HG02798 (cell line): Measurements from ENCODE around the gene GABPB2.

Experiments used
- ATAC-seq: cut with Tn5 transposase; IDR thresholded peaks from one replicate; pipeline ENCODE4 v1.9.1; 2021; ENCODE audit warnings: mild to moderate bottlenecking; ENCODE audit not compliant: unreplicated experiment, poor library complexity

Gene GABPB2

DNA sequence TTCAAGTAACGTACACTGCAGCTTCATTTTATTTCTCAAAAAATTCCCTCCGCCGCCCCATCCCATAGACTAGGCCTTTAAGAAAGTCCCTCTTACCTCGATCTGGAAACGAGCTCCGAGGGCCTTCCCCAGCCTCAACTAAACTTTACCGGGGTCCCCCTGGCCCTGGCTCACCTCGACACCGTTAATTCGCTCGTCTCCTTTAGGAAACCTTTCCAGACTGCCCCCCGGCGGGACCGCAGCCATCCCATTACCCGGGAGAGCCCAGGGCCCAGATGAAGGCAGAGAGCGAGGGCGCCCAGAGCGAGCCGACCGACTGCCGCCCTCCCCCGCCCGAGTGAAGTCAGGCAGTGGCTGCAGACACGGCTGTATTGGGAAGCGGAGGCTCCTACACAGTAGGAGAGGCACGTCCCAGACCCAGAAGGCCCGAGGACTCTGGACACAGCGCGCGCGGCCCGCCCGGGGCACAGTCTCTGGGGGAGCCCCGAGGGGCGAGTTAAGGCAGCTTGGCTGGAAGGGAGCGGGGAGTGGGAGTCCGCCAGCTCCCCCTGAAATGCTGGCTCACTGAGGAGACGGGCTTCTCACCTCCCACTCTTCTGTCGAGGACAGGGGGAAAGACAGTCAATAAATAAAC is 61.3 kb downstream of the GABPB2 start:
- no peak for ATAC-seq

DNA sequence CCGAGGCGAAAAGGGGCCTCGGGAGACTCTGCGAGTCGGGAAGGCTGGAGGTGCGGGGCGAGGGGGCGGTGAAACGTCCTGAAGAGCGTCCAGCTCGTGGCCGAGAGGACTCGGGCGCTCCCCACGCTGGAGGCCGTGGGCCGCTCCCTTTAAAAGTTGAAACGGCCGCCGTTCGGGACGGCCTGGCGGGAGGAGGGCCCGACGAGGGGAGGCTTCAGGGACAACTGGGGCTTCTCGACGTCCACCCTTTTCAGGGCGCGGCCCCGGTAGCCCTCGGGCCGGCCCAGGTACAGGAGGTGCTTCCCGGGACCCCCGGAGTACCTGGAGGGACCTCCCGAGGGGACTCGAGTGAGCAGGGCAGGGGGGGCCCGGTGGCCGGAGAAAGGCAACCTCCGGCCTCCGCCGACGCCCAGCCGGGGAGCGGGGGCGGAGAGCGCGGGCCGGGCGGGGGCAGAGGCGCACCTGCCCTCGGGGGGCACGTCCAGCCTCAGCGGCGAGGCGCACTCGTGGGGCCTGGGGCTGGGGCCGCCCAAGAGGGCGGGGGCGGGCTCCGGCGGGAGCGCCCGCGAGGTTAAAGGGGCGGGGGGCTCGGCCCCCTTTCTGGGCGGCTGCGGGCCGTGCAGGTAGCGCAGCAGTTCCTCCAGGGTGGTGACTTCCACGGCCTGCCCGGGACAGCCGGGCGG is 61.9 kb downstream of the GABPB2 start:
- no peak for ATAC-seq

DNA sequence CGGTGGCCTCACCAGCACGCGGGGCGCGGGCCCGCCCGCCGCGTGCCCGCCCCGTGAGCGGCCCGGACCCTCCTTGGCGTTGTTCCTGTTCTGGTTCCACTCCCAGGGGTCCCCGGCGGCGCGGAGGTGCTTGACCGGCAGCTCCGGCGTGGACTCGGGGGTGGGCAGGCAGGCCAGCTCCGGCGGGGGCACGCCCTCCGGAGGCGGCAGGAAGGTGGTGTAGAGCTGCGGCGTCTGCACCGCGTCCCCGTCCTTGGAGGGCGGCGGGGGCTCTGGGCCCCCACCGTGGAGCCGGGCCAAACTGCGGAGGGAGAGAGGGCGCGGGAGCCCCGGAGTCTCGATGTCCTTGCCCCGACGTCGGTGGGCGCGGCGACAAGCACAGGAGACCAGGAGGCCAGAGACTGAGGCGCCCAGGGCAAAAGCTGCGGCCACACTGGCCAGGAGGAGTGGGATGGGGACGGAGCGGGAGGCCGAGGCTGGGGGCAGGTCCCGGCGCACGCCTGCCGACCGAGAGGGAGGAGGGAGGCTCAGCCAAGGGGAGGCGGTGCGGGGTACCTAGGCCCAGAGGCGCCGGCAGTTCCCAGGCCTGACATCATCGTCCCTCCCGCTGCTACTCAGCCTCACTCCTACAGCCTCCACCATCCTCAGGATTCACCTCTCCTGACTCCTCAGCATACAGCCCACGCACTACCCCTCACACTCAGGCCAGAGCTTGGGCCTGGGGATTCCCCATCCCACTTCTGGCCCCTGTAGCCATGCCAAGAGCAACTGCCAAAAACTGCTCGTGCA is 62.7 kb downstream of the GABPB2 start:
- ATAC-seq, result no peak

DNA sequence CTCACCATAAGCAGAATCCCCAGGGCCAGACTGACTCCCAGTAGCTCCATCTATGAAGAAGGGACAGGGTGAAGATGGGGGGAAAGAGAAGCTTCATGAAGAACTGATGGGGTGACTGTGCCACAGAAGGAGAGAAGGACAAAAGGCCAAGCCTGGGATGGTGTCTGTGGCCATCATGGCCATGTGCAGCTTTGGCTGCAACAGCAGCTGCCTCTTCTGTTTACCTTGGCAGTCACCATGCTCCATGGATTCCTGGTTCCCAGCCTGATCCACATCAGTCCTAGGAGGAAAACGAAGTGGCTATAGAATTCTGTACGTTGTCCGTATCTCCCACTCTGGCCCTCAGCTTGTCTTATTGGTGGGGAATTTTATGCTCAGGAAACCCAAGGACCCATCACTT is 63.8 kb downstream of the GABPB2 start:
- ATAC-seq, result no peak

DNA sequence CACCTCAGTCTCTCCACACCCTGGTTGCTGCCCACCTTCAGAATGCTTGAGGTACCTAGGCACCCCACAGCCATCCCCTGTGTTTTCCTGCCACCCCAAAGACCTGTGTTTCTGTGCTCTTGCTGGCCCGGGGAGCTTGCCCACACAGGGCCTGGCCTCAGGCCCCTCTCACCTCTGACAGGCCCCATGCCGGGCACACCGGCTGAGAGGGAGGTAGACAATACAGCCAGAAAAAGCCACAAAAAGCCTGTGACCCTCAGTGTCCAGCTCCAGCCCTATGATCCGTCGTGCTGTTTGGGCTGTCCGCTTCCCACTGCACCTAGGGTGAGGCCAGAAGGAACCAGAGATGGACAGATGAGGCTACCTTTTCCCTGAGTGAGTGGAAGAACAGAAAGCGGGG is 64.4 kb downstream of the GABPB2 start:
- no peak for ATAC-seq

DNA sequence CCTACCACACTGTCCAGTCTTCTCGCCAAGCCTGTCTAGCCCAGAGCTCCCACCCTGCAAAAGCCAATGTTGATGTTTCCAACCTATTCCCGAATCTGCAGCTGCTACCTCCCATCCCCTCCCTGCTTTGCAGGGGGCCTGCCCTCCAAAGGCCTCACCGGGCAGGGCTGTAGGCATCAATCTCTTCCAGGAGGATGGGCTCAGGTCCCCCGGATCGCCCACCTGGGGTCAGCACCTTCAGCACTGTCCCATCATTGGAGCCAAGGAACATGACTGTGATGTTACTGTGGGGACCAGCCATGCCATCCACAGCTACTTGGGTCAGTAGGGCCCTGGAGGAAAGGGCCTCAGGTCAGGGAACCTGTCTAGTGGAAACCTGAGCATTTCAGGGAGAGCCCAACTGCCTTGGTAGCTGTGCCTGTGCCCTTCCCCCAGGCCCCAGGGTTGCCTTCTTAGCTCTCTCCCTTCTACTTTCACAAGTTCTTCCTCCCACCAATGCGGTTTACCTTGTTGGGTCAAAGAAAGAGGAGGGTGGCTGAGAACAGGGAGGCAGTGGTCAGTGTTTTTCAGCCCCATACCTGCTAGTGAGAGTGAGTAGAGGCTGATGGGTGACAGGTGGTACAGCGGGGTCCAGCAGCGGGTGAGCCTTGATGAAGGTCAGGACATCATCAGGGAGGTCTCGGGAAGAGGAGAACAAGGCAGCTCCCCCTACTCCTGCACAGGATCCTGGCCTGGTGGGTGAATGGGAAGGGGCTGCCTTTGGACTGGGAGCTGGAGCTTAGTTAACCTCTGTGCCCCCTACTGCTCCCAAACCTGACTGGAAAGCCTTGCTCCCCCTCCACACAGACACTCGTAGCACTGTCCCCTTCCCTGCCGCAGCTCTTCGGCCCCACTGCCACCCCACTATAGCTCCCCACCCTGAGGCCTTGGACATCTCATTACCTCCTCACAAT is 65.1 kb downstream of the GABPB2 start:
- ATAC-seq, result no peak

DNA sequence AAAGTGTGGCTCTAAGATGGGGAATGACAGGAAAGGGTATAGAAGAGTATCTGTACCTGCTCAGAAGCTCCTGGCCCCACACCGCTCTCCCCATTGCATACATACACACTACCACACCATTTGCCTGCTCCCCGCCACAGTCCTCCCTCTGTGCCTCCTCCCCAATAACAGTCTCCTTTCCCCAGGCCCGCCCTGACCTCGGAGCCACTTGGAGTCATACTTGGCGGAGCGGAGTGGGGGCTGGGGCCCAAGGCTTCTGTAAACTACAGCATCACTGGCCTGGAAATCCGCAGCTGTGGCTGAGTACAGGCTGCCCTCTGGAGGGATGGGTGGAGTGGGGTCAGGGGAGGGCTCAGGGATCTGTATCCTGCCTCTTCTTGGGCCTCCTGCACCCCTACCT is 67.2 kb downstream of the GABPB2 start:
- no peak for ATAC-seq

DNA sequence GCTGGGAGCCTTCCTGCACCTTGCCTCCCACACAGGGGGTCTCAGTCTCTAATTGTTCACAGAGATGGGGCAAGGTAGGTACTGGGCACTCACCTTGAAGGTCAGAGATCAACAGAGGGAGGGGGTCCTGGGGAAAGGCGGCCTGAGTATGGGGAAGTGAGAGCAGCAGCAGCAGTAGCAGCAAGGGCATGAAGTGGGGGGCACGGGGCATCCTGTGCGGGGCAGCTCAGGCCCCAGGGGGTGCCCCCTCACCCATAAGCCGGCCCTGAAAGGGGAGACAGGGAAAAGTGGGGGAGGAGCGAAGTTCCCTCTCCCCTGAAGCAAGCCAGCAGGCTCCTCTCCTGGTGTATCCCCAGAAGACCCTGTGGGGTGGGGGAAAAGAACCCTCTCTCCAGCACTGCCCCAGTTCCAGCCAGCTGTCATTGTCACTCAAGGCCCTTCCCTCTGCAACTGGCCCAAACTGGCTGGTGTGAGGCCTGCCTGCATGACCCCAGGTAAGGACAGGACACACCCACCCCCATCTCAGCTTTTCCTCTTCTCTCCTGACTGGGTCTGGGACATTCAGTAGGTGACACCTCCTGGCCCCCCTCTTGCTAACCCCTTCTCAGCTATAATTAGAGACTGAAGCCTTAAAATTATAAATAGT is 72.0 kb downstream of the GABPB2 start:
- no peak for ATAC-seq

DNA sequence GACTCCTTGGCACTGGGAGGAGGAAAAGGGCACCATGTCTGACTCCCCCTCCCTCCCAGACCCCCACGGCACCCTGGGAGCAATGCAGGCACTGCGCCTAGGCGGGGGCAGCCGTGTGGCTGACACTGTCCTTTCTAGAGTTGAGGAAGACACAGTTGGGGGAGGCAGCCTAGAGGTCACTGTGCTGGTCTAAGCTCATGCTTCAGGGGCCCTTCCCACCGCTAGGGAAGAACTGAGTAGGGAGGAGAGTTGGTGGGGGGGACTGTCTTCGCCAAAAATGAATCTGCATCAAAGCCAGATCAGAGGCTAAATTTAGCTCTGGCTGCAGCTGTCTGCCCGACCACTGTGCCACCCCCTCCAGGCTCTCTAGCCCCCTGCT is 72.5 kb downstream of the GABPB2 start:
- ATAC-seq, result no peak

DNA sequence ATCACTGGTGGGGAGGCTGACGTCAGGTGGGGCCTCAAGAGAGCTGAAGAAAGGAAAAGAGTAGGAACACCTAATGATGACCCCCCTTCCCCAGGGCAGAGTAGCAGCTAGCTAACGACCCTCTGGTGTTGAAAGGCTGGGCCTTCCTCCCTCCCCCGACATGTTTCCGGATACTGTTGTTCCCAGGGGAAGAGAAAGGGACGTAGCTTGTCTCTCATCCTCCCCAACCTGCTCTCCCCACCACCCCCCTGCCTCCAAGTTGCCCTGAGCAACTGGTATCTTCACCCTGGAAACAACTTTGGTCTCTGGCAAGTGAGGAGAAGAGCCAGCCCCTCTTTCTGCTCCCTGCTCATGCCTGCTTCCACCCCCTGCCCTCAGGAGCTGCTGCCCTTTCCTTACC is 73.4 kb downstream of the GABPB2 start:
- no peak for ATAC-seq

DNA sequence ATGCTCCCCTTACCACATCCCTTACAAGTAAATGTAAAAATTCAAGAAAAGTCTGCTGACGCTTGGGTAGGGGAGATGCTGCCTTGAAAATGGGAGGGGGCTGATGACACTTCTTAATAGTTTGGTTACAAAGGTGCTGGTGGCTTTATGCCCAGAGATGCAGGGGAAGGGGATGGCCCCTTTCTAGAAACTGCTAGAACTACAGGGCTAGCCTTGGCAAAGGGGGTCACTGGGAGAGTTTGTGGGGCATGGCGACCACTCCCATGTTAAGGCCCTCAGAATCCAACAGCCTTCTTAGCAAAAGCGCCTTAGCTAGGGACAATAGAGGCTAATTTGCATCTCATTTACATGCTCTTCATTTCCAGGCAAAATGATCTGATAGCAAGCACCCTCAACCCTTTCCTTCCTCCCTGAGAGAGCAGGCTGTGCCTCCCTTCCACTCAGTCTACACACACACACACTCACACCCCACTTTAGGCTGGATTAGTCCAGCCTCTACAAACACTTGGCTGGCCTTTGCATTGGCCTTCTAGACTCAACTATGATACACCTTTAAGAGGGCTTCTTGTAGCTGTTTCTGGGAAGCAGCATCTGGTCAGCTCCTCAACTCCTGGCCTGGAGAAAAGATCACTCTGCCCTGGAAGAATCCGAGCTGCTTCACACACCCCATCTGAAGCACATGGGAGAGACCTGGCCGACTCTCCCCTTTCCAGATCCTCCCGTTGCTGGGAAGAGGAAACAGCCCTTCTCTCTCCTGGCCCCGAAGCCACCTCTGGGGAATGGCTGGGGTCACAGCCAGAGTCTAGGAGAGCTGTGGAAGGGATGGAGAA is 74.1 kb downstream of the GABPB2 start:
- no peak for ATAC-seq

DNA sequence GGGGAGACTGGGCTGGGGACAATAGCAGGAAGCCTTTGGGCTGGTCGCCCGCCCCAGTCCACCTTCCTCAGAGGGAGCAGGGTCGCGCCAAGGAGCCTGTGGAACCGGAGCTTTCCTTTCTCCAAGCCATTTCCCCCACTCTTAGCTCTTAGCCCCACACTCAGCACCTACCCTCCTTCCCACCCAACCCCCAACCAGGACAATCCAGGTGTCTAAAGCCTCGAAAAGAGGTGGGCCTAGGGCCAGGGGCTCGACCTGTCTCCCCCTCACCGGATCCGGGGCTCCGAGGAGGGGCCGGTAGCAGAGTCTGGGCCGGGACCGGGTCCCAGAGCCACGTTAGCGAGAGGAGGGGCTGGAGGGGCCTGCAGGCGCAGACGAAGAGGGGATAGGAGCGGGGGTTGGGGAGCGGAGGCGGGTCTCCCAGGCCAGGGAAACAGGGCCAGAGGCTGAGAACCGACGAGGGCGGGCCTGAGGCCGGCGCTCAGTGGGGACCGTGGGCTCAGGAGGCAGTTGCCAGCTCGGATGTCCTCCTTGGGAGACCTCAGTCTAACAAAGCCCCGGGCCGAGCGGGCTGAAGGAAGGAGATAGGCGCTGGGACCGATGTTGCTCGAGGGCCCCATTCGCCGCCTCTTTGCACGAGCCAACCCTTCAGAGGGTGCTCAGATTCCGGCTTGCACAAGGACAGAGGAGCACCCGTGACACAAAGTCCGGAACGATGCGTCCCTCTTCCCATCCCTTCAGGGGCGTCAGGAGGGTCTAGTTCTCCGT is 74.9 kb downstream of the GABPB2 start:
- no peak for ATAC-seq

DNA sequence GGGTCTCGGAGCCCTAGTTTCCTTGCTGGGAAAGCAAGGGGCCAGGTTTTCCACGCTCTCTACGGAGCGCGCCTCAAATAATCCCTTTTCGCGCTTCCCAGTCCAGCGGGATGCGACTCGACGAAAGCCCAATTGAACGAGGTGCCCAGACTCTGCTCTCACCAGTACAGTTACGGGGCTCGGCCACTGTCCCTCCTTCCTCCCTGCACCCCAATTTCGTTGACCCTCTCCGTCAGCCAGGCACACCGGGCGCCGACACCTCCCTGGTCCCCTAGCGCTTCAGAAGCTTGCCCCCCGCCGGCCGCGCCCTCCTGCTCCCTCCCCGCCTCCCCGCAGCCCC is 75.5 kb downstream of the GABPB2 start:
- ATAC-seq, result peak; percentile 2

DNA sequence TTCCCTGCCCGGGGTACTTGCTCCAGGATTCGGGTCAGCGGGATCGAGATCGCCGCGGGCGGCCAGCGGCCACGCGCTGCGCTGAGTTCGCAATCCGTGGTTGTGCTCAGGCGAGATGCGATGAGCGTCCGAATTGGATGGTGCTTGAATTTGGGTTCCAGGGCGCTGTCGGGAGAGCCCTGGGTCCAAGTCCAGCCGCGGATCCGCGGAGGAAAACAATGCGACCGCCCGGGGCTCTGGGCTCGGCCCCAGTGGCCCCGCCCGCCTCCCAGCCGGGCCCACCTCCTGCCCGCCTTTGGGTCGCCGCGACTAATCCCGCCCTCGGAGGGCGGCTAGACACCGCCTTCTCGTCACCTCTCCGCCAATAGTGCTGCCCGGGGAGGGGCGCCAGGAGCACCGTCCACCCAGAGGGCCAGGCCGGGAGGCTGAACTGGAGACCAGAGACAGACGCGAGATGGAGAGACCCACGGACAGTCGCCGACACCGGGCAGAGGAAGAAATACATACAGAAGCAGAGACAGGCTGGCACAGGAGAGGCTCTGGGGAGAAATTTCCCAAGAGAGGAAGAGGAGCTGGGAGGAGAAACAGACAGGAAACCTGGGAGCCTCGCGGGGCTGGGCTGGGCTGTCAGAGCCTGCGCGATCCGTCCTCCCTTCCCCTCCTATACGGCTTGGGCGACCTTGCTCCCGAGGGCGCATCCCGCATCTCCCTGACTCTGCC is 76.0 kb downstream of the GABPB2 start, which contains the start of gene SEMA6C:
Gene SEMA6C, minus strand, starts transcription at position 220 of the 720 bp plus-strand sequence. CDS start 4,010 bp downstream, outside the sequence.
- ATAC-seq, result peak; percentile 100

DNA sequence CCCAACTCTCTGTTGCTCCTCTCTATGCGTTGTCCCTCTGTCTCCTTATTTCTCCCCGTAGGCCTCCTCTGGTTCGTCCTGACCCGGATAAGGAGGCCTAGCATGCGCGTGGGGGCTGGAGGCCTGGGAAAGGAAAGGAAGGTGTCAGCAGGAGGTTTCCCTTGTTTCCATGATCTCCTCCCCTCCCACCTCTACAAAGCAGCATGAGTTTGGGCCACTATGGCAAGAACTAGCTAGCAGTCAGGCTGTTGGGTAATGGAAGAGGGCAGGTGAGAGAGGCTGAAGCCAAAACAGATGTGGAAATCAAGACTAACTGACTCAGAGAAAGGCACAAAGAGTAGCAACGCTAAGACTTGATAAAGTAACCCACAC is 76.6 kb downstream of the GABPB2 start:
- no peak for ATAC-seq

DNA sequence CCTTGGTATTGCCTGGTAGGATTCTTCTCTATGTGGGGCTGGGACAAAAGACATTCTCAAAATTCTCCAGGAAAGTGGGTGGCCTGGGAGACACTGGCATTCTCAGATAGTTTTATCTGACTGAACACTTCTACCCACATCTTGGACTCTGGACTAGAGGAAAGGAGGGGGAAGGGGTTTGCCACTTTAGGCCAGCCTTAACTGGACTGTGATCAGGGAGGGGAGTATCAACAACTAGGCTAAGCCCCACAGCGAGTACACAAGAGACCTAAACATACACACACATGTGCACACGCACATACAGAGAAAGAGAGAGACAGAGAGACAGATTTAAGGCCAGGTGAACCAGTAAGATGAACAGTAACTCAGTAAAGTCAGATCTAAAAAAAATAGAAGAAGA is 77.1 kb downstream of the GABPB2 start:
- ATAC-seq, result no peak

DNA sequence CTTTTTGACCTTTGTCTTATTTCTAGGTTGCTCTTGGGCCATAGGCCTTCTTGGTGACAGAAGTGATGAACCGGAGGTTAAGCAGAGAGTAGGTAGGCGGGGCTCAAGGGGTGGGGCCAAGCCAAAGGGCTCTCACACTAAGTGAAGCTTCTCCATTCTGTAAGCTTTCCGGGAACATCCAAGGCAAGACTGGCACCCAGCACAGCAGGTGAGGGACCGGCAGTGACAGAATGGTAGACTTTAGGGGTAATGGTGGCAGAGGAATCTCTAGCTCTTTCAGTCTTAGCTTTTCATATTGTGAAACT is 85.9 kb downstream of the GABPB2 start, which contains the start of gene TNFAIP8L2:
Gene TNFAIP8L2, plus strand, starts transcription at position 135 of the 305 bp plus-strand sequence. CDS start 2,049 bp downstream, outside the sequence.
- peak; percentile 74 for ATAC-seq

DNA sequence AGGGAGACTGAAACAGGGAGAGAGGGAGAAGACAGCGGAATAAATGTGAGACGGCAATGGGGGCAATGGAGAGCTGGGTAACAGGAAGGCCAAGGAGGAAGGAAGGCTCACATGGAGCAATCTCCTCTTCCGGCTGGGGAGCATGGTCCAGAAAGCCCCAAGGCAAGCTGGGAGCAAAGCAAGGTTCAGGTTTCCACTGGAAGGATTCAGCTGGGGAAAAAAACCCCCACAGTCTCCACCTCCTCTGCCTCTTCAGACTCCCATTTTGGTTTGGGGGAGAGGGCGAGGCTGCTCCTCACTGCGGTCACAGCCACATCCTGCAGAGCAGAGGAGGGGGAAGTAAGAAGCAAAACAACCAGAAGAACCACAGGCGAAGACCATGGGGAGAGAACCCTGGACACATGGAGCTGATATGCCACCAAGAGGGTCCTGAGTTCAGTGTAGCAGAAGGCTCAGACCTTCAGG is 86.5 kb downstream of the GABPB2 start:
- no peak for ATAC-seq
